Neural progenitor cell (in vitro differentiated cells): ENCODE measurements around the gene EHF. TPM values are rescaled to one million over a fixed set of nuclear protein-coding genes. Genes with fewer than 3 reads are reported as not detected.
"Not testable (repeated sequence)": the region's sequence is repeated elsewhere in the genome, so short reads cannot be mapped to it uniquely, and the experiment has no call there.

Source experiments
- DNase-seq: peaks from one replicate; pipeline ENCODE4 v3.0.0-alpha.2; 2016; ENCODE audit warnings: low spot score
- H2AFZ ChIP-seq: fragments of 200-600 bp; sonication (generic); replicated peaks from 2 replicates; pipeline ENCODE4 v1.6.1; 2016; ENCODE audit warnings: antibody characterized with exemption
- H3F3A ChIP-seq: fragments of 200-600 bp; sonication (generic); 2 replicates; pipeline ENCODE4 v1.6.1; 2016; ENCODE audit warnings: antibody characterized with exemption, low read depth
- H3K27ac ChIP-seq: fragments of 200-600 bp; sonication (generic); 2 replicates; pipeline ENCODE4 v1.5.1; 2016; ENCODE audit warnings: mild to moderate bottlenecking
- H3K27me3 ChIP-seq: fragments of 200-600 bp; sonication (generic); 2 replicates; pipeline ENCODE4 v1.6.1; 2016; ENCODE audit warnings: mild to moderate bottlenecking, moderate library complexity
- H3K36me3 ChIP-seq: fragments of 200-600 bp; sonication (generic); 2 replicates; pipeline ENCODE4 v1.5.1; 2016
- H3K4me1 ChIP-seq: fragments of 200-600 bp; sonication (generic); 2 replicates; pipeline ENCODE4 v1.6.1; 2016; ENCODE audit warnings: mixed run types
- H3K4me2 ChIP-seq: fragments of 200-600 bp; sonication (generic); 2 replicates; pipeline ENCODE4 v1.6.1; 2016
- H3K4me3 ChIP-seq: fragments of 200-600 bp; sonication (generic); 2 replicates; pipeline ENCODE4 v1.5.1; 2016
- H3K79me2 ChIP-seq: fragments of 200-600 bp; sonication (generic); 2 replicates; pipeline ENCODE4 v1.6.1; 2016; ENCODE audit warnings: low read depth
- H3K9ac ChIP-seq: fragments of 200-600 bp; sonication (generic); 2 replicates; pipeline ENCODE4 v1.6.1; 2016
- H3K9me3 ChIP-seq: fragments of 200-600 bp; sonication (generic); 2 replicates; pipeline ENCODE4 v1.5.1; 2016; ENCODE audit warnings: low read depth
- H4K20me1 ChIP-seq: fragments of 200-600 bp; sonication (generic); 2 replicates; pipeline ENCODE4 v1.6.1; 2016; ENCODE audit warnings: low read depth
- H3K27ac Mint-ChIP-seq: 3 replicates; pipeline ENCODE4 v1.8.0; 2021; ENCODE audit warnings: mixed read lengths
- H3K27me3 Mint-ChIP-seq: 2 replicates; pipeline ENCODE4 v1.8.0; 2022; ENCODE audit warnings: low read depth, mild to moderate bottlenecking, inconsistent platforms, moderate library complexity, mixed read lengths; ENCODE audit not compliant: insufficient read depth
- H3K36me3 Mint-ChIP-seq: 3 replicates; pipeline ENCODE4 v1.8.0; 2021; ENCODE audit warnings: mixed read lengths
- H3K4me1 Mint-ChIP-seq: 3 replicates; pipeline ENCODE4 v1.8.0; 2021; ENCODE audit warnings: mixed read lengths
- H3K4me3 Mint-ChIP-seq: 3 replicates; pipeline ENCODE4 v1.8.0; 2021; ENCODE audit warnings: mild to moderate bottlenecking, moderate library complexity, mixed read lengths
- H3K9me3 Mint-ChIP-seq: 3 replicates; pipeline ENCODE4 v1.8.0; 2020; ENCODE audit warnings: mixed read lengths
- EZH2 ChIP-seq: fragments of 200-600 bp; sonication (generic); IDR thresholded peaks from 2 replicates; pipeline ENCODE4 v1.6.1; 2017; ENCODE audit warnings: antibody characterized with exemption, mild to moderate bottlenecking, moderate library complexity
- EZH2phosphoT487 ChIP-seq: fragments of 200-600 bp; sonication (generic); IDR thresholded peaks from 2 replicates; pipeline ENCODE4 v1.6.1; 2017; ENCODE audit warnings: antibody characterized with exemption
- total RNA-seq: library from RNA; depleted of rRNA; stranded (reverse); fragments of >200 nt; gene quantifications from 2 replicates; pipeline ENCODE4 v1.2.3, GENCODE V29; 2015; ENCODE audit warnings: low replicate concordance
- TF ChIP-seq, protein P1 (sequence below): fragments of 200-600 bp; sonication (generic); IDR thresholded peaks from 2 replicates; pipeline ENCODE4 v1.5.1; 2017; ENCODE audit warnings: antibody characterized with exemption, mild to moderate bottlenecking

EHF gene
- total RNA-seq, 1 donor from 2014 or later = not detected

DNA sequence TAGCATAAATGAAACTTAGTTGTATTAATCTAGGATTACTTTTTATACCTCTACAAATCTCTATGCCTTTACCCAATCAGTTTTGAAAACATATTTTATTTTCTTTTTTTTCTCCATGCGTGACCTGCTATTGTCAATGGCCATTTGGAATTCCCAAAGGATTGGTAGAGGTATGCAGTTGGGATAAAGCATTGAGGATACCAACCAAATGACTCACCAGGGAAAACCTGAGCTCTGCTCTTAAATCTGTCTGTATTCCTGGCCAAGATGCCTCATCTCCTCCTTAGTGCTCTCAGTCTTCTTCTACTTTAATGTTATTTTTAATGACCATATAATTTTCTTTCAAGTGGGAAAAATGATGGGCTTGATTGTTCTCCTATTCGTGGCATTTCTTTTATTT is 61.9 kb downstream of the EHF start:
- Mint-ChIP-seq H3K27me3 (no peaks in the 10 kb centered on the region), H3K36me3 (no peaks in the 10 kb centered on the region), H3K4me3 (no peak overlapping the region), H3K9me3 (no peaks in the 10 kb centered on the region), H3K27ac (no peak overlapping the region), H3K4me1 (peaks cover 4% of the 10 kb centered on the region)
- Histone ChIP-seq H3K36me3 (no peaks in the 10 kb centered on the region), H3K79me2 (no peaks in the 10 kb centered on the region), H3K4me3 (no peak overlapping the region), H3F3A (peaks cover 6% of the 10 kb centered on the region), H2AFZ (no peak overlapping the region), H3K4me1 (peaks cover 10% of the 10 kb centered on the region), H3K9ac (no peak overlapping the region), H3K4me2 (no peak overlapping the region), H3K9me3 (no peaks in the 10 kb centered on the region), H3K27me3 (no peaks in the 10 kb centered on the region), H4K20me1 (no peaks in the 10 kb centered on the region), H3K27ac (no peak overlapping the region)
- no peak for DNase-seq
- TF ChIP-seq, protein P1, sequence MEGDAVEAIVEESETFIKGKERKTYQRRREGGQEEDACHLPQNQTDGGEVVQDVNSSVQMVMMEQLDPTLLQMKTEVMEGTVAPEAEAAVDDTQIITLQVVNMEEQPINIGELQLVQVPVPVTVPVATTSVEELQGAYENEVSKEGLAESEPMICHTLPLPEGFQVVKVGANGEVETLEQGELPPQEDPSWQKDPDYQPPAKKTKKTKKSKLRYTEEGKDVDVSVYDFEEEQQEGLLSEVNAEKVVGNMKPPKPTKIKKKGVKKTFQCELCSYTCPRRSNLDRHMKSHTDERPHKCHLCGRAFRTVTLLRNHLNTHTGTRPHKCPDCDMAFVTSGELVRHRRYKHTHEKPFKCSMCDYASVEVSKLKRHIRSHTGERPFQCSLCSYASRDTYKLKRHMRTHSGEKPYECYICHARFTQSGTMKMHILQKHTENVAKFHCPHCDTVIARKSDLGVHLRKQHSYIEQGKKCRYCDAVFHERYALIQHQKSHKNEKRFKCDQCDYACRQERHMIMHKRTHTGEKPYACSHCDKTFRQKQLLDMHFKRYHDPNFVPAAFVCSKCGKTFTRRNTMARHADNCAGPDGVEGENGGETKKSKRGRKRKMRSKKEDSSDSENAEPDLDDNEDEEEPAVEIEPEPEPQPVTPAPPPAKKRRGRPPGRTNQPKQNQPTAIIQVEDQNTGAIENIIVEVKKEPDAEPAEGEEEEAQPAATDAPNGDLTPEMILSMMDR = no peak
- TF ChIP-seq EZH2phosphoT487 = no peak
- no peak for TF ChIP-seq EZH2

DNA sequence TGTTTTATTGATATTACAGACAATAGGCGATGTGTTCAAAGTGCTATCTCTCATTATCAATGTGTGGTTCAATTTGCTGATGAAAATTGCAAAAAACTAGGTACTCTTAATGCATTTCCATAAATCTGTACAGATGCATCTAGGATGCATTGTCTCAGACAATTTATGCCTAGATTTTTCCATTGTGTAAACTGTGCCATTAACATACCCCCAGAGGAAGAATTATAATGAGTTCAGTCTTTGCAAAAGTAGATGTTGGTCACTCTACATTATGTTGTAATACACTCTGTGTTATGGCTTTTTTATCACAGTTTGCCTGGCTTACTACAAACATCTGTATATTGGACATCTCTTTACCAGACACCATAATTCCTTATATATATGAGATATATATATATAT is 62.5 kb downstream of the EHF start:
- Histone ChIP-seq H3K36me3 (no peaks in the 10 kb centered on the region), H4K20me1 (no peaks in the 10 kb centered on the region), H3K4me2 (no peak overlapping the region), H3K27ac (no peak overlapping the region), H3K27me3 (no peaks in the 10 kb centered on the region), H3K4me3 (no peak overlapping the region), H3K79me2 (no peaks in the 10 kb centered on the region), H3K9ac (no peak overlapping the region), H2AFZ (no peak overlapping the region), H3K4me1 (peaks cover 10% of the 10 kb centered on the region), H3K9me3 (no peaks in the 10 kb centered on the region), H3F3A (peaks cover 6% of the 10 kb centered on the region)
- Mint-ChIP-seq H3K4me1 (peaks cover 4% of the 10 kb centered on the region), H3K36me3 (no peaks in the 10 kb centered on the region), H3K9me3 (no peaks in the 10 kb centered on the region), H3K27ac (no peak overlapping the region), H3K27me3 (no peaks in the 10 kb centered on the region), H3K4me3 (no peak overlapping the region)
- no peak for DNase-seq
- TF ChIP-seq EZH2phosphoT487 (no peak), EZH2 (no peak)
- TF ChIP-seq, protein P1 = no peak

DNA sequence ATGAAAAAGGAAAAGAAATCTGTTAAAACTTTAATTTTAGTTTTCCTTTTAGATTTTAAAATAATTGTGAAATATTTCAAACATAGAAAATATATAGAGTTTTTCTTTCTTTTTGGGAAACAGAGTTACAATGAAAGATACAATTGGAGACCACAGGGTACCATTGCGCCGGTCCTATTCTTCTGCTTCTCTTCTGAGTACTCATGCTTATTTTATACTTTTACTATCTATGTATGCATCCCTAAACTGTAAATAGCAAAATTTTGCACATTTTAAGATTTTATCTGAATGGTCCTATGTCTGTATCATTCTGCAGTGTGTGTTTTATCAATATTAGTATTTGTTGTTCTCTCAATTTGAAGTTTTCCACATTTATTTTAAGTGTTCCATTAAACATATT is 65.0 kb downstream of the EHF start:
- peaks cover 6% of the 10 kb centered on the region for H3F3A ChIP-seq
- H3K27ac ChIP-seq = no peak overlapping the region
- no peak overlapping the region for H3K27ac Mint-ChIP-seq

DNA sequence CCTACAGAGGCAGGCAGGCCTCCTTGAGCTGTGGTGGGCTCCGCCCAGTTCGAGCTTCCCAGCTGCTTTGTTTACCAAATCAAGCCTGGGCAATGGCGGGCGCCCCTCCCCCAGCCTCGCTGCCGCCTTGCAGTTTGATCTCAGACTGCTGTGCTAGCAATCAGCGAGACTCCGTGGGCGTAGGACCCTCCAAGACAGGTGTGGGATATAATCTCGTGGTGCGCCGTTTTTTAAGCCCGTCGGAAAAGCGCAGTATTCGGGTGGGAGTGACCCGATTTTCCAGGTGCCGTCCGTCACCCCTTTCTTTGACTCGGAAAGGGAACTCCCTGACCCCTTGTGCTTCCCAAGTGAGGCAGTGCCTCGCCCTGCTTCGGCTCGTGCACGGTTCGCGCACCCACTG is 71.4 kb downstream of the EHF start:
- not testable (repeated sequence) for H3K27me3 Mint-ChIP-seq, H3K27ac ChIP-seq, H3K4me1 Mint-ChIP-seq, H4K20me1 ChIP-seq, H3F3A ChIP-seq, H2AFZ ChIP-seq, H3K9me3 ChIP-seq, H3K4me1 ChIP-seq, H3K27me3 ChIP-seq, H3K36me3 ChIP-seq, H3K9ac ChIP-seq, DNase-seq
- Mint-ChIP-seq H3K4me3 (peak overlapping the region; percentile 86), H3K36me3 (peaks cover 14% of the 10 kb centered on the region), H3K9me3 (peaks cover 29% of the 10 kb centered on the region), H3K27ac (peak overlapping the region; percentile 98)
- Histone ChIP-seq H3K4me3 (peak overlapping the region; percentile 92), H3K79me2 (peaks cover 47% of the 10 kb centered on the region), H3K4me2 (peak overlapping the region; percentile 95)

More for the DNA sequence above, 65.0 kb downstream of the EHF start:
- TF ChIP-seq EZH2 = no peak
- no peak for TF ChIP-seq EZH2phosphoT487
- TF ChIP-seq, protein P1 = no peak
- Histone ChIP-seq H3K27me3 (no peaks in the 10 kb centered on the region), H3K9me3 (no peaks in the 10 kb centered on the region), H2AFZ (no peak overlapping the region), H3K4me1 (peaks cover 10% of the 10 kb centered on the region), H3K36me3 (no peaks in the 10 kb centered on the region), H4K20me1 (no peaks in the 10 kb centered on the region), H3K9ac (no peak overlapping the region), H3K4me2 (no peak overlapping the region), H3K79me2 (no peaks in the 10 kb centered on the region), H3K4me3 (no peak overlapping the region)
- no peaks in the 10 kb centered on the region for H3K36me3 Mint-ChIP-seq
- peaks cover 4% of the 10 kb centered on the region for H3K4me1 Mint-ChIP-seq
- no peaks in the 10 kb centered on the region for H3K27me3 Mint-ChIP-seq
- no peak overlapping the region for H3K4me3 Mint-ChIP-seq
- DNase-seq = no peak
- peaks cover 2% of the 10 kb centered on the region for H3K9me3 Mint-ChIP-seq
